Stimulated activated CD8-positive, alpha-beta memory T cell treated with anti-CD3 and anti-CD28 coated beads, Interleukin-2, amount 100 ng/mL, for 1 hour (primary cell): Measurements from ENCODE around the gene ANKEF1.
"Not testable (repeated sequence)": the region's sequence is repeated elsewhere in the genome, so short reads cannot be mapped to it uniquely, and the experiment has no call there.

Experiments used
- DNase-seq, 2 donors: peaks; one replicate each; pipeline ENCODE4 v3.0.0-alpha.2; 2020; ENCODE audit warnings: low read depth in 2 of 2

Gene ANKEF1

GRCh38 chr20:10032269-10032668 is 2.5 kb upstream of the ANKEF1 start:
- DNase-seq = not testable (repeated sequence)

- DNase-seq = no peak
Observed at GRCh38 chr20:10033905-10034650, 709 bp upstream of the ANKEF1 start.

- DNase-seq = not testable (repeated sequence)
Observed at GRCh38 chr20:10036321-10036720, 1.5 kb downstream of the ANKEF1 start.

GRCh38 chr20:10040070-10040975 is 5.5 kb downstream of the ANKEF1 start:
- no peak for DNase-seq

GRCh38 chr20:10042086-10042485 is 7.3 kb downstream of the ANKEF1 start:
- DNase-seq = no peak

GRCh38 chr20:10047427-10047826 is 12.6 kb downstream of the ANKEF1 start:
- no peak for DNase-seq

- no peak for DNase-seq
Observed at GRCh38 chr20:10051185-10051584, 16.4 kb downstream of the ANKEF1 start.

GRCh38 chr20:10059006-10059405 is 24.2 kb downstream of the ANKEF1 start:
- no peak for DNase-seq

GRCh38 chr20:10060226-10060625 is 25.4 kb downstream of the ANKEF1 start:
- DNase-seq = no peak

- DNase-seq = no peak
Observed at GRCh38 chr20:10061641-10062040, 26.9 kb downstream of the ANKEF1 start.

GRCh38 chr20:10063482-10063881 is 28.7 kb downstream of the ANKEF1 start:
- DNase-seq = no peak

- no peak for DNase-seq
Observed at GRCh38 chr20:10064611-10065010, 29.8 kb downstream of the ANKEF1 start.

GRCh38 chr20:10065154-10065833 is 30.5 kb downstream of the ANKEF1 start:
- DNase-seq = no peak

GRCh38 chr20:10067321-10067720 is 32.5 kb downstream of the ANKEF1 start:
- no peak for DNase-seq

- no peak for DNase-seq
Observed at GRCh38 chr20:10074513-10074912, 39.7 kb downstream of the ANKEF1 start.

GRCh38 chr20:10075606-10076005 is 40.8 kb downstream of the ANKEF1 start:
- no peak for DNase-seq

- DNase-seq = no peak
Observed at GRCh38 chr20:10076126-10077080, 41.6 kb downstream of the ANKEF1 start.

- no peak for DNase-seq
Observed at GRCh38 chr20:10077081-10077471, 42.3 kb downstream of the ANKEF1 start.

GRCh38 chr20:10077886-10078285 is 43.1 kb downstream of the ANKEF1 start:
- no peak for DNase-seq

- no peak for DNase-seq
Observed at GRCh38 chr20:10078403-10078802, 43.6 kb downstream of the ANKEF1 start.

- DNase-seq = no peak
Observed at GRCh38 chr20:10079964-10080363, 45.2 kb downstream of the ANKEF1 start.
